Measurements from ENCODE around the gene ZDHHC14. TPM values are rescaled to one million over a fixed set of nuclear protein-coding genes. Genes with fewer than 3 reads are reported as not detected.
"Not testable (repeated sequence)": the region's sequence is repeated elsewhere in the genome, so short reads cannot be mapped to it uniquely, and the experiment has no call there.

Gene ZDHHC14
- polyA plus RNA-seq, 6 donors from 2014 or later = 1.7 to 10.5 (median 4.1) TPM

GRCh38 chr6:157559201-157559756 lies 178.3 kb downstream of the ZDHHC14 start:
- Mint-ChIP-seq H3K27ac (peak overlapping the region in 3 of 6 donors; percentile 52 to 84 (median 81)), H3K4me3 (peak overlapping the region in 6 of 8 donors; percentile 35 to 90 (median 79)), H3K4me1 (peaks cover 73 to 97% (median 91%) of the 10 kb centered on the region in 3 donors), H3K27me3 (no peaks in the 10 kb centered on the region), H3K36me3 (no peaks in the 10 kb centered on the region), H3K9me3 (no peaks in the 10 kb centered on the region)
- no peak for DNase-seq
- ATAC-seq (ENCODE audit: low read depth in 2 of 2) = no peak

GRCh38 chr6:157560063-157560462 lies 179.1 kb downstream of the ZDHHC14 start:
- peak overlapping the region in 2 of 6 donors; percentile 15 to 55 for H3K27ac Mint-ChIP-seq
- not testable (repeated sequence) for DNase-seq; H3K36me3 Mint-ChIP-seq; ATAC-seq (ENCODE audit: low read depth in 2 of 2); H3K9me3 Mint-ChIP-seq; H3K27me3 Mint-ChIP-seq
- H3K4me3 Mint-ChIP-seq = peak overlapping the region in 7 of 8 donors; percentile 19 to 90 (median 67)
- peaks cover 78 to 99% (median 93%) of the 10 kb centered on the region in 3 donors for H3K4me1 Mint-ChIP-seq

GRCh38 chr6:157560691-157561413 lies 179.9 kb downstream of the ZDHHC14 start:
- H3K4me1 Mint-ChIP-seq = peaks cover 83 to 99% (median 93%) of the 10 kb centered on the region in 3 donors
- peak overlapping the region; percentile 80 to 98 (median 96) for H3K27ac Mint-ChIP-seq
- no peaks in the 10 kb centered on the region for H3K9me3 Mint-ChIP-seq
- peak; percentile 34 for DNase-seq
- H3K36me3 Mint-ChIP-seq = no peaks in the 10 kb centered on the region
- peak in 1 of 2 donors; percentile 20 for ATAC-seq (ENCODE audit: low read depth in 2 of 2)
- peak overlapping the region; percentile 54 to 90 (median 78) for H3K4me3 Mint-ChIP-seq
- H3K27me3 Mint-ChIP-seq = no peaks in the 10 kb centered on the region

- peak overlapping the region; percentile 80 to 98 (median 96) for H3K27ac Mint-ChIP-seq
- peak overlapping the region; percentile 54 to 90 (median 78) for H3K4me3 Mint-ChIP-seq
- no peaks in the 10 kb centered on the region for H3K9me3 Mint-ChIP-seq
- H3K4me1 Mint-ChIP-seq = peaks cover 79 to 100% (median 93%) of the 10 kb centered on the region in 3 donors
- peak; percentile 49 for DNase-seq
- H3K27me3 Mint-ChIP-seq = no peaks in the 10 kb centered on the region
- H3K36me3 Mint-ChIP-seq = no peaks in the 10 kb centered on the region
- ATAC-seq (ENCODE audit: low read depth in 2 of 2) = peak; percentile 29 to 30
Measured at GRCh38 chr6:157561414-157561790, 180.4 kb downstream of the ZDHHC14 start.

GRCh38 chr6:157561929-157562810 lies 181.2 kb downstream of the ZDHHC14 start:
- no peaks in the 10 kb centered on the region for H3K9me3 Mint-ChIP-seq
- peak overlapping the region; percentile 54 to 90 (median 78) for H3K4me3 Mint-ChIP-seq
- H3K27ac Mint-ChIP-seq = peak overlapping the region; percentile 92 to 98 (median 96)
- peak; percentile 72 to 74 for ATAC-seq (ENCODE audit: low read depth in 2 of 2)
- no peaks in the 10 kb centered on the region for H3K27me3 Mint-ChIP-seq
- peak; percentile 81 for DNase-seq
- no peaks in the 10 kb centered on the region for H3K36me3 Mint-ChIP-seq
- H3K4me1 Mint-ChIP-seq = peaks cover 74 to 99% (median 93%) of the 10 kb centered on the region in 3 donors

- Mint-ChIP-seq H3K27me3 (no peaks in the 10 kb centered on the region), H3K27ac (peak overlapping the region in 2 of 6 donors; percentile 94 to 95), H3K4me1 (peaks cover 66 to 98% (median 86%) of the 10 kb centered on the region in 3 donors), H3K9me3 (no peaks in the 10 kb centered on the region), H3K36me3 (no peaks in the 10 kb centered on the region), H3K4me3 (peak overlapping the region in 5 of 8 donors; percentile 74 to 90 (median 82))
- DNase-seq (no peak), ATAC-seq (ENCODE audit: low read depth in 2 of 2) (no peak)
Measured at GRCh38 chr6:157562997-157563396, 182.0 kb downstream of the ZDHHC14 start.

GRCh38 chr6:157563611-157564284 lies 182.8 kb downstream of the ZDHHC14 start:
- H3K27me3 Mint-ChIP-seq = no peaks in the 10 kb centered on the region
- no peaks in the 10 kb centered on the region for H3K9me3 Mint-ChIP-seq
- peak overlapping the region in 6 of 8 donors; percentile 27 to 82 (median 76) for H3K4me3 Mint-ChIP-seq
- no peaks in the 10 kb centered on the region for H3K36me3 Mint-ChIP-seq
- peak; percentile 46 to 57 for ATAC-seq (ENCODE audit: low read depth in 2 of 2)
- H3K4me1 Mint-ChIP-seq = peaks cover 59 to 97% (median 78%) of the 10 kb centered on the region in 3 donors
- peak overlapping the region in 5 of 6 donors; percentile 47 to 94 (median 82) for H3K27ac Mint-ChIP-seq
- peak; percentile 46 for DNase-seq

- H3K4me1 Mint-ChIP-seq = peaks cover 51 to 82% (median 58%) of the 10 kb centered on the region in 3 donors
- H3K4me3 Mint-ChIP-seq = no peak overlapping the region
- no peak overlapping the region for H3K27ac Mint-ChIP-seq
- DNase-seq = no peak
- no peak for ATAC-seq (ENCODE audit: low read depth in 2 of 2)
- H3K36me3 Mint-ChIP-seq = no peaks in the 10 kb centered on the region
- H3K9me3 Mint-ChIP-seq = no peaks in the 10 kb centered on the region
- no peaks in the 10 kb centered on the region for H3K27me3 Mint-ChIP-seq
Measured at GRCh38 chr6:157568702-157569101, 187.7 kb downstream of the ZDHHC14 start.

- H3K4me3 Mint-ChIP-seq = peak overlapping the region in 5 of 8 donors; percentile 40 to 78 (median 66)
- H3K4me1 Mint-ChIP-seq = peaks cover 54 to 74% (median 54%) of the 10 kb centered on the region in 3 donors
- peak; percentile 28 for DNase-seq
- no peaks in the 10 kb centered on the region for H3K9me3 Mint-ChIP-seq
- peaks cover 2 to 3% of the 10 kb centered on the region in 2 donors for H3K36me3 Mint-ChIP-seq
- H3K27ac Mint-ChIP-seq = peak overlapping the region in 2 of 6 donors; percentile 65 to 76
- ATAC-seq (ENCODE audit: low read depth in 2 of 2) = peak; percentile 75 to 87
- no peaks in the 10 kb centered on the region for H3K27me3 Mint-ChIP-seq
Measured at GRCh38 chr6:157569543-157569942, 188.6 kb downstream of the ZDHHC14 start.

GRCh38 chr6:157570104-157570503 lies 189.1 kb downstream of the ZDHHC14 start:
- Mint-ChIP-seq H3K27ac (peak overlapping the region in 4 of 6 donors; percentile 3 to 70 (median 34)), H3K4me1 (peaks cover 49 to 68% (median 52%) of the 10 kb centered on the region in 3 donors), H3K27me3 (no peaks in the 10 kb centered on the region), H3K9me3 (no peaks in the 10 kb centered on the region), H3K36me3 (peaks cover 5 to 8% of the 10 kb centered on the region in 2 donors), H3K4me3 (peak overlapping the region in 5 of 8 donors; percentile 15 to 48 (median 26))
- no peak for DNase-seq
- ATAC-seq (ENCODE audit: low read depth in 2 of 2) = no peak

- no peaks in the 10 kb centered on the region for H3K27me3 Mint-ChIP-seq
- H3K9me3 Mint-ChIP-seq = no peaks in the 10 kb centered on the region
- peak overlapping the region in 1 of 6 donors; percentile 68 for H3K27ac Mint-ChIP-seq
- peaks cover 48 to 68% (median 52%) of the 10 kb centered on the region in 3 donors for H3K4me1 Mint-ChIP-seq
- ATAC-seq (ENCODE audit: low read depth in 2 of 2) = peak; percentile 58 to 59
- peak overlapping the region in 4 of 8 donors; percentile 47 to 67 (median 57) for H3K4me3 Mint-ChIP-seq
- H3K36me3 Mint-ChIP-seq = peaks cover 5 to 15% of the 10 kb centered on the region in 2 donors
- DNase-seq = no peak
Measured at GRCh38 chr6:157570752-157571151, 189.8 kb downstream of the ZDHHC14 start.

GRCh38 chr6:157571269-157571668 lies 190.3 kb downstream of the ZDHHC14 start:
- H3K4me3 Mint-ChIP-seq = peak overlapping the region in 5 of 8 donors; percentile 15 to 67 (median 53)
- peak overlapping the region in 4 of 6 donors; percentile 68 to 83 (median 72) for H3K27ac Mint-ChIP-seq
- peaks cover 47 to 68% (median 52%) of the 10 kb centered on the region in 3 donors for H3K4me1 Mint-ChIP-seq
- DNase-seq = no peak
- no peaks in the 10 kb centered on the region for H3K27me3 Mint-ChIP-seq
- peak in 1 of 2 donors; percentile 24 for ATAC-seq (ENCODE audit: low read depth in 2 of 2)
- H3K36me3 Mint-ChIP-seq = peaks cover 5 to 17% of the 10 kb centered on the region in 2 donors
- no peaks in the 10 kb centered on the region for H3K9me3 Mint-ChIP-seq
